NCI-H524 (cell line): ENCODE data around the gene CISTR.
"Not testable (repeated sequence)": the region's sequence is repeated elsewhere in the genome, so short reads cannot be mapped to it uniquely, and the experiment has no call there.

Source experiments
- DNase-seq, 2 experiments: peaks; one replicate each; lab custom pipeline; 2025; lab: John Stamatoyannopoulos, UW

Gene CISTR

GRCh38 chr12:53762793-53763192 is 11.0 kb upstream of the CISTR start:
- not testable (repeated sequence) for DNase-seq

DNA sequence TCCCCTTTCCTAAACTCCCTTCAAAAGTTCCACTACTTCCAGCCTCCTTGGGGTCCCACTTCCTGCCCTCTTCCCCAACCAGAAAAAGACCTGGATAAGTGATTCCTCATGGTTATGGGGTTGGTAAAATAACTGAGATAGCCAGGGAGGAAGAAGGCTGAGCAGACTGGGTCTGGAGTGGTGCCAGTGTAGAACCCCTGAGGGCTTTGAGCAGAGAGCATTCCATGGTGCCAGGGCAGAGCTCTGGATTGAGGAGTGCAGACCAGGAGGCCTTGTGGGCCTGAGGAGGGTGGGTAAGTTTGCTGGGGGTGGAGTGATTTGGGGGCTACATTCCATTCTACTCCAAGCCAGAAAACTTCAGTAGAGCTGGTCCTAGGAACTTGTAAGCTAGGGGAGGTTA is 9.5 kb upstream of the CISTR start:
- DNase-seq, result no peak

DNA sequence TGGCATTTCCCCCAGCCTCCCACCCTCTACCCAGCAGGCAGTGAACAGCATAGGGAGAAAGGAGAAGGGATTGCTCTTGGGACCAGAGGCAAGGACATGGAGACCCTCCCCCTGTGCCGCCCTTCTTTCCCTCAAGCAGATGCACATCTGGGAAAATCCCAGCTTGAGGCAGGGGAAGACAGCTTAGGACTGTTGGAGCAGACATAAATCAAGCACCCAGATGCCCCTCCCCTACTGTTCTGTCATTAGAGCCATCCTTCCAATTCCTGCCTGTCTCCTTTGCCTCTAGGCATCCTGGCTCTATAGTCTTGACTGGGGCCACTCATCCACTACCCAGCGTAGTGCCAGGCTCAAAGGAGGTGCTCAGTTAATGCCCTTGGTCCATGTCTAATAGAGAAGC is 7.5 kb upstream of the CISTR start:
- DNase-seq, result peak in 1 of 2 experiments; percentile 62

GRCh38 chr12:53758730-53759103 is 6.9 kb upstream of the CISTR start:
- DNase-seq, result no peak

DNA sequence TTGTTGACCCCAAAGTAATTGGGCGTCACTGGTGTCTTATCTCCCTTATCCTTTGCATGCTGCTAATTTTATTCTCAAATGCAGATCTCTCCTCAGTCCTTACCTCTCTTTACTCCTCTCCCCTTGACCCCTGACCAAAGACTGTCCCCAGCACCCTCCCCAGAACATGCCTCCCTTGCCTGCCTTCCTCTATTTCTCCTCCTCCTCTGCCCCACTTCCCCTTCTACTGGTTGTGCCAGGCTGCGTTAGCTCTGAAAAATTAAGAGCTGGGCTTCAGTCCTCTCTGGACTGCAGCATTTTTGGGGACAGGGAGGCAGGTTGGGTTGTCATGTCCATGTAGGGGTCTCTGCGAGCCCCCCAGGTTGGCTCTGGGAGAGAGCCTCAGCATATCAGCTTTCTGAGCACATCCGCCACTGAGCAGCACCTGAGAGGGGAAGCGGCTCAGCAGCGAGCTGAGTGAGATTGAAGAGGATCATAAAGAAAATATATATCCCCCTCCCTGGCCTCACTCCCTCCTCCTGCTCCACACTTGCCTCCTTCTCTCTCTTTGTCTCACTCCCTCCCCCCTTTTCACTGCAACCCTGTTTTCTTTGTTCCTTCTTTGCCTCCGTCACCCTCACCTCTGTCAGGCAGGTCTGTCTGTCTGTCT is 6.4 kb upstream of the CISTR start:
- DNase-seq, result no peak

DNA sequence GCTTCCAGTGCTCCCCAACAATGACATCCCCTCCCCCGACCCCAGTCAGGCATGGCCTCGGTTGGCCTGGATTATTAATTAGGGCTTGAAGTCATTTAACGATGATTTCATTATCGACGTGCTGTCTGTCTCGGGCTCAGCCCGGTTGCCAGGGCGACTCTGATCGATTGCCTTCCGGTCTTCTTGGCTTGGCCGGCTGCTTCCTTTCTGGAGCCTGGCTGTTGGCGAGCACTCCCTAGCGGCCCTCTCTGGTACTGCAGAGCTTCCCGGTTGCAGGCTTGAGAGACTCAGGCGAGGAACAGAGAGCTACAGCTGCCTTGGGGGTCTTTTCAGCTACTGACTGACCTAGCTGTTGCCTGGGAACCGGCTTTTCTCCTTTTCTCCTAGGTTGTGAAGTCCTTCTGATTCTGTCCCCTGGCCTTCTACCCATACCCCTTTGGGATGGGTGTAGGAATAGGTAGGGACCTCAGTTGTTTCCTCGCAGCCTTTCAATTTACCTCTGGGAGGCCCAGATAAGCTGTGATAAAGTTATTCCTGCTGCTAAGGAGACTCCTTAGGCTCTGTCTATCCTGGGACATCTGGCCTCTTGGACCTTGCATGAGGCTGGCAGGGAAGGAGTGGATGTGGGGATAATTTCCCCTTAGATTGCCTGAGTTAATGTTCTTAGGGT is 5.5 kb upstream of the CISTR start:
- peak; percentile 33 to 76 for DNase-seq

GRCh38 chr12:53756300-53757100 is 4.7 kb upstream of the CISTR start:
- DNase-seq, result peak in 1 of 2 experiments; percentile 49

GRCh38 chr12:53755893-53756292 is 4.1 kb upstream of the CISTR start:
- DNase-seq, result no peak

- DNase-seq, result peak in 1 of 2 experiments; percentile 46
Measured at GRCh38 chr12:53755451-53755891, 3.7 kb upstream of the CISTR start.

DNA sequence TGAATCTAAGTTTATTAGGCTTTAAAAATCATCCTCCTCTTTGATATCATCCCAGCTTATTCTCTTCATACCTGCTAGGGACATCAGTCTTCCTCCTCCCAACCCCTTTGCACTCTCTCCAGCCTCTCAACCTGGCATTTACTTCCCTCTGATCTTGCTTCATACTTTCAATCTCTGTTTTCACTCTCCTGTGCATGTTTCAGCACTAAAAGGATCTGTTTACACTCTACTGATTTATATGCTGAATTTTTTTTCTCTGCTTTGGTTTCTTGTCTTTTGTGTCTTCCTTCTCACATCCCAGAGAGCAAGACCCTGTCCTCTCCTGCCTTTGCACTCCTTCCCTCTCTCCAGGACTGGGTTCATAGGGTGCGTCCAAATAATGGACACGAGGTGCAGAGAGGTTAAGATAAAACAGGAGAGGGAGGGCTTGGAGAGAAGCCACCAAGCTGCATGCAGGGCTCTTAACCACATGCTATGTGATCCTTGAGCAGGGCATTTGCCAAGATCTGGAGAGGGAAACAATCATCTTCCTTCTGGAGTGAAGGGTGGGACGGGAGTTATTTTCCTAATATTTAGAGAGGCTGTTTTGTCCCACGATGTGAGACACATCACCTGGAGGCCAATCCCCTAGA is 3.0 kb upstream of the CISTR start:
- peak in 1 of 2 experiments; percentile 54 for DNase-seq

- no peak for DNase-seq
Measured at GRCh38 chr12:53754188-53754585, 2.4 kb upstream of the CISTR start.

GRCh38 chr12:53752621-53753020 is 842 bp upstream of the CISTR start:
- no peak for DNase-seq

DNA sequence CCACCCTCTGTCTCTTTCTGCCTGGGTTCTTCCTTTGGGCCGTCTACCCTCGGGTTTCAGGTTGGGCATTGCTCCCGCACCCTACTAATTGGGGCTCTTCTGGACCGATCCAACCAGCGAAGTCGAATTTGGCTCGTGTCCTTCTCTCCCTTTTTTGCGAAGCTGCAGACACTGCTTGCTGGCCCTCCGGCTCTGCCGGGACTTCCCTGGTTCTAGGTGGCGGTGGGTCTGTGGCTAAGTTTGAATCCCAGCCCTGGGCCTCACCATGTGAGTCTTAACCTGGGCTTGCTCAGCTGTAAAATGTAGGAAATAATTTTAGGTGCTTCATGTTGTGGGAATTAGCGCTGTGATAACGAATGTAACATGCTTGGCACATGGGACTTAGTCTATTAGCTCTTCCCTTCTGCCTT is 418 bp upstream of the CISTR start:
- no peak for DNase-seq

- DNase-seq, result peak; percentile 49 to 65
Measured at GRCh38 chr12:53750812-53751335, 905 bp downstream of the CISTR start.

GRCh38 chr12:53749986-53750811 is 1.6 kb downstream of the CISTR start:
- peak in 1 of 2 experiments; percentile 60 for DNase-seq

GRCh38 chr12:53748072-53748840 is 3.5 kb downstream of the CISTR start:
- no peak for DNase-seq

DNA sequence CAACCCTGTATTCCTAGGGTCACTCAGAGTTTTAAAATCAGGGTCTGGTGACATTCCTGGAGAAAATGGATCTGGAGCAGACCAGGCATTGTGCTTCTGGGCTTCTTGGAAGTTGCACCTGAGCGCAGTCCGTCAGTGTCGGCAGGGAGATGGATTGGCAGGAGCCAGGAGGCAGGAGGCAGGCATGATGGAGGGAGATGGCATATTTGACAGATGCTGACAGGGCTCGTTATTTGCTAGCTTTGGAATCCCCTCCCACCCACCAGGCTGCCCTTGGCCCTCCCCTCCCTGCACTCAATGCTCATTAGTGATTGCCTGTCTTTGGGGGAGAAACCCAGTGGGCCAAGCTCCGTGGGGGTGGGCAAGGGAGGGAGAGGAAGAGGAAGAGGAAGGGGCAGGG is 4.7 kb downstream of the CISTR start:
- DNase-seq, result peak; percentile 19 to 73

DNA sequence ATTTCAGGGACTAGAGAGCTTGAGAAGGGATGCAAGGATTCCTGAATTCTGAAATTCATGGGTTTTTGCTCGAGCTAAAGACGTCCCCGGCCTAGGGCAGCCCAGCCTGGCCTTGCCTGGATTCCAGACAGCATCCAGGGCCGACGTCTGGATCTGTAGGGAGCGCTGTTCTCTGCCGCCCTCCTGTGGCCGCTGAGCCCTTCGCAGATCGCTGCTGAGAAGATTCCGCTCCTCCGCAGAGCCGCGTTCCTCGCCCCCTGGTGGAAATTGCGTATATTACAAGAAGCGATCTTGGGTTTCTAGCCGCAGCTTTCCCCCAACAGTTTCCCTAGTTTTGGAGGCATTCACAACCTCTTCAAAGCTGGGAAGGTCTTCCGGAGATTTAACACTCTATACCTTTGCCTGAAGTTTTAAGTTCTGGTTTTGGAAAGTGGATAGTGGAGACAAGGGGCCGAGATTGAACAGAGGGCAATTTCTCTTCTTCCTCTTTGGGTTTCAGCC is 5.1 kb downstream of the CISTR start:
- peak; percentile 53 to 84 for DNase-seq

DNA sequence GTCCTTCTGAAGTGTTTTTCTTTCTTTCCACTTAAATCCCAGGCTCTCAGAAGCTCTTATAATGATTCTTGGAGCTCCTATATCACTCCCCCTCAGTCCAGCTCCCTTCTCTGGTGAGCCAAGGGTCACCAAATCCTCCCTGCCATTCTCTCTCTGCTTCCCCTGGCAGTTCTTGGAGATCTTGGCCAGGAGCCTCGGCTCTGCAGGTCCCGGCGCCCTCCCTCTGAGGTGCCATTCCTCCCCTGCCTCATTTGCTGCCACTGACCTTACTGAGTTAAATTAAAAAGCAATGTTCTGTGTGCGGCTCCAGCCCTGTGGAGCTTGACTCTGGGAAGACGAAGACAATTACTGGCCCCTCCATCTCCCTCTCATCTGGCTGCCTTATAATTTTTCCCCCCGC is 7.0 kb downstream of the CISTR start:
- DNase-seq, result no peak

GRCh38 chr12:53744130-53744441 is 7.7 kb downstream of the CISTR start:
- no peak for DNase-seq
